GM21723 (cell line): ENCODE results near the gene ZFAND3.
"Not testable (repeated sequence)": the region's sequence is repeated elsewhere in the genome, so short reads cannot be mapped to it uniquely, and the experiment has no call there.

Source experiments
- ATAC-seq: cut with Tn5 transposase; IDR thresholded peaks from one replicate; pipeline ENCODE4 v1.9.1; 2021; ENCODE audit warnings: mild to moderate bottlenecking, moderate library complexity; ENCODE audit not compliant: unreplicated experiment

Gene ZFAND3

DNA sequence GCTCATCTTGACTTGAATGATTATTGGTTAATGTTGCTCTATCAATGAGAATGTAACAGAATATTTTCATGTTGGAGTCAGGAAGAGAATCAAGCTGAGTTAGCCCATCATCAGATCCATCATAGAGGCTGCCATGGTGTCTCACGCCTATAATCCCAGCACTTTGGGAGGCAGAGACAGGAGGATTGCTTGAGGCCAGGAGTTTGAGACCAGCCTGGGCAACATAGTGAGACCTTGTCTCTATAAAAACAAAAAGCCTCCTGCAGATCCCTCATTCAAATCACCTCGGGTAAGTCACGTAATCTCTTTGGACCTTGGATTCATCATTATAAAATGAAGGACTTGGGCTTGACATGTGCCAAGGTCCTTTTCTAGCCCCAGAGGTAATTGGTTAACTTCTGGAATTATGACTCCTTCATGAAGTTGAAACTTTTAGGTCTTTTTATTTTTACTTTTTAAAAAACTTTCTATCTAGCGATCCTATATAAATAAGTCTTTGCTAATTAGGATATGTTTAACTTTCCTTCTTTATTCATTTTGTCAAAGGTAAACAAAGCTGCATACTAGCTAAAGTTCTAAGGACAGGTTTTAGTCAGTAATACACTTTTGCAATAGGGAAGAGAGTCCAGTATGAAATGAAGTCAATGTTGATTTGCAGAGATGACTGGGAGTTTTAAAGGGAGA is 110.9 kb downstream of the ZFAND3 start:
- ATAC-seq = no peak

DNA sequence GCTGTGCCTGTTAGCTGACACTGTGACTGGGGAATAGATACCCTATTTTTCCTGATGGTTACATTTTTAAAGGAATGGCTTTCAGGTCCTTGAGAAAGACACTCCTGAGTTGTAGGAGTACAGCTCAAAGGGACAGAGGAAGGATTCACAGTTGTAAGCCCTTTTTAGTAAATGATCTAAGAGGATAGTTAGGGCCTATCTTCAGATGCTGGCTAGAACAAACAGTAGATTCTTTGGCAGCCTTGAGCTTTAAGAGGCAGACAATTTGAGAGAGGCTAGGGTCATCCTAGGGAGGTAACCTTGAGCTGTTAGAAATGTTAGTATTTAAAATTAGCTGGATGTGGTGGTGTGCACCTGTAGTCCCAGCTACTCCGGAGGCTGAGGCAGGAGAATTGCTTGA is 111.5 kb downstream of the ZFAND3 start:
- no peak for ATAC-seq

- ATAC-seq = no peak
Measured at GRCh38 chr6:37934276-37934675, 114.7 kb downstream of the ZFAND3 start.

GRCh38 chr6:37936150-37936549 is 116.6 kb downstream of the ZFAND3 start:
- ATAC-seq = no peak

DNA sequence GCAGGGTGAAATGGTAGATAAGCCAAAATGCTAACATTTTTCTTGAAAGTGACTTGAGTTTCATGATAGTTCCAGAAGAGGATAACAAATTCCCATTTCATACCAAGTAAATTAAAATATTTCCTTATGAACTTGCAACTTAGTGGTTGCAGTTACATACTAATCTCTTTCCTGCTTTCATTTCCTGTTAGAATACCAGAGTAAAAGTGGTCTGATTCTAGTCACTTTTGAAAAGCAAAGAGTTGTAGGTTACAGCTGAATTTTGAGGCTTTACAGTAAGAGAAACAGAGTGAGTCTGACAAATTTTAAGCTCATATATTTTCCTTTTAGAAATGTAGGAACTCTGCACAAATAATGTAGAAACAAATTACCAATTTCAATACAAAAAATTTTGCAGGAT is 117.4 kb downstream of the ZFAND3 start:
- no peak for ATAC-seq

GRCh38 chr6:37938909-37939308 is 119.4 kb downstream of the ZFAND3 start:
- no peak for ATAC-seq

GRCh38 chr6:37940074-37940847 is 120.7 kb downstream of the ZFAND3 start:
- no peak for ATAC-seq

GRCh38 chr6:37941871-37942270 is 122.3 kb downstream of the ZFAND3 start:
- ATAC-seq = no peak

GRCh38 chr6:37942606-37943376 is 123.3 kb downstream of the ZFAND3 start:
- no peak for ATAC-seq

GRCh38 chr6:37943436-37944058 is 124.0 kb downstream of the ZFAND3 start:
- no peak for ATAC-seq

DNA sequence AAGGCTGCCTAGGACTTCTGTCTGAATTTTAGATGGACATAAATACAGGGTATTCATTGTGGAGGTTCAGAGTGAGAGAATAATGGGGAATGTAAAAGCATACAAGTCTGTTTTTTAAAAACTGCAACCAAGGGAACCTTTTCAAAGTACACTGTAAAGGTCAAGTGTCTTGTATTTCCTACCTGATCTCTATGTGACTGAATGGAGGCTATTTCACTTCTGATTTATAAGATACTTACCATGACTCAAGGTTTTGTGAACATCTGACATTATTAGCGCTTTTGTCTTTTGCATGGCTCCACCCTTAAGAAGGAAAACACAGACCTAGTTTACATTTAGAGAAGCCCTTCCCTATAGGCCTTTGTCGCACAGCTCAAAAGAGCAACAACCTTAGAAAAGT is 126.5 kb downstream of the ZFAND3 start:
- ATAC-seq = no peak

- ATAC-seq = no peak
Measured at GRCh38 chr6:37947468-37947867, 127.9 kb downstream of the ZFAND3 start.

DNA sequence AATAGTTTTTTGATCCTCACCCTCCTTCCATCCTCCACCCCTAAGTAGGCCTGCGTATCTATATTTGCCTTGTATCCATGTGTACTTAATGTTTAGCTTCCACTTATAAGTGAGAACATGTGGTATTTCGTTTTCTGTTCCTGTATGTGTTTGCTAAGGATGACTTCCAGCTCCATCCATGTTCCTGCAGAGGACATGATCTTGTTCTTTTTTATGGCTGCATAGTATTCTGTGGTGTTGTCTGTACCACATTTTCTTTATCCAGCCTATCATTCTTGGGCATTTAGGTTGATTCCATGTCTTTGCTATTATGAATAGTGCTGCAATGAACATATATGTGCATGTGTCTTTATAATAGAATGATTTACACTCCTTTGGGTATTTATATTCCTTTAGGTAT is 129.1 kb downstream of the ZFAND3 start:
- ATAC-seq = not testable (repeated sequence)

GRCh38 chr6:37952027-37952426 is 132.5 kb downstream of the ZFAND3 start:
- peak; percentile 60 for ATAC-seq

DNA sequence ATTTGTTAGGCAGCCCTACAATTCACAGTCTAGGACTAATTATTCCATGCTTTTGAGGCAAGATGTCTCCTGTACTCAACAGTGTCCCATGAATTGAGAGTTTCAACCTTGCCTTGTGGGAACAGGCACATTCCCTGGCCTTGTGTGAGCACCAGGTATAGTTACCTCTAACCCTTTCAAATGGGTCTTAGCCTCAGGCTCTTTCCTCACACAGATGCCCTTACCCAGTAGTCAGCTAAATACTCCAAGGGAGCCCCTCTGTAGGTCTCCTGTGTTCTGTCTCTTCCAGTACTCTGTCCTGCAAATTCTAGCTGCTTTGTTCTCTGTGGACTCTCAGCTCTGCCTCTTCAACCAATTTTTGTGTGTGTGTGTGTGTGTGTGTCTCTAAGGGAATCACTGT is 135.3 kb downstream of the ZFAND3 start:
- ATAC-seq = no peak

DNA sequence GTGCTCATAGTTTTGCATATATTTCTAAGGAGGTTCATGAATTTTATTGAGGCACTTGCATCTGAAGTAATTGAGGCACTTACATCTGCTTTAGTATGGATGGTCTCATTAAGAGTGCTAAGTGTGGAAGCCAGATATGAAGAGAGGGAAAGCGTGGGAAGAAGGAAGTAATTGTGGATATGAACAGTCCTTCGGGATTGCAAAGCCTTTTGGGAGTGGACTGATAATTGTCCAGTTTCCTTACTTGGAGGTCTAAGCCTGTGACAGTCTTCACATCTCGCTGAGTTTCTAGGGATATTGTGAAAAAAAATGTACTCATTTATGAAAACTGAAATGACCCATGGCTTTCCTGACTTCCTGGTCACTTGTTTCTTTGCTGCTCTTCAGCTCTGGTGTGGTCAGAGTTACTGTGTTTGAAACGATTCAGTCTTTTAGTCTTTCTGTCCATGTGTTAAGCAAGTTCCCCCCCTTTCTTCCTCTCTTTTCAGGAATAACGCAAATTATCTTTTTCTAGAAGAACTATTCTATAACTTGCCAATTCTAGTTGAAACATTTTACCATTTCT is 137.3 kb downstream of the ZFAND3 start:
- no peak for ATAC-seq

DNA sequence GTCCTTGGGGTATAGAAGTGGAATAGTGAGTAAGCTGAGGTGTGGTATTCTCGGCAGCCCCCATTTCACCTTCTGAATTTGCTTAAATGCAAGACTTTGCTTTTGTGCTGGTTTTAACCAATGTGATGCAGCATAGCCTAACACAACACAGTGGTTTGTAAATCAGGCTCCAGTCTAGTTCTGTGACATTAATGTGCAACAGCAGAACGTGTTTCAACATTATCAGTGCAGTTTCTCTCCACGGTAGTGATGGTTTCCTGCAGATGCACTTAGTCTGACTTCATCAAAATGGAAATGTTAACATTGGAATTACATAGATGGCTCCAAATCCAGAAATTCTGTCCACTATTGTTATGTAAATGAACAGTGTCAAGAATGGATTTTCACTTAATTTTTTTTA is 139.5 kb downstream of the ZFAND3 start:
- no peak for ATAC-seq

- ATAC-seq = no peak
Measured at GRCh38 chr6:37960139-37960935, 140.8 kb downstream of the ZFAND3 start.

DNA sequence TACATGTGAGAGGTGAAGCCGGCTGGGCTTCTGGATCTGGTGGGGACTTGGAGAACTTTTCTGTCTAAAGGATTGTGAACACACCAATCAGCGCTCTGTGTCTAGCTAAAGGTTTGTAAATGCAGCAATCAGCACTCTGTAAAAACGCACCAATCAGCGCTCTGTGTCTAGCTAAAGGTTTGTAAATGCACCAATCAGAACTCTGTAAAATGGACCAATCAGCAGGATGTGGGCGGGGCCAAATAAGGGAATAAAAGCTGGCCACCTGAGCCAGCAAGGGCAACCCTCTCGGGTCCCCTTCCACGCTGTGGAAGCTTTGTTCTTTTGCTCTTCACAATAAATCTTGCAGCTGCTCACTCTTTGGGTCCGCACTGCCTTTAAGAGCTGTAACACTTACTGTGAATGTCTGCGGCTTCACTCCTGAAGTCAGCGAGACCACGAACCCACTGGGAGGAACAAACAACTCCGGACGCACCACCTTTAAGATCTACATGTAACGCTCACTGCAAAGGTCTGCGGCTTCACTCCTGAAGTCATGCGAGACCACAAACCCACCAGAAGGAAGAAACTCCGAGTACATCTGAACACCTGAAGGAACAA is 143.1 kb downstream of the ZFAND3 start:
- ATAC-seq = not testable (repeated sequence)
